GM23248 (cell line): ENCODE results near the gene ANAPC7.

Experiments used
- EZH2 ChIP-seq: fragments of 200-600 bp; sonication (generic); IDR thresholded peaks from 2 replicates; pipeline ENCODE4 v1.6.1; 2018; ENCODE audit warnings: antibody characterized with exemption, mild to moderate bottlenecking; ENCODE audit not compliant: insufficient read depth, poor library complexity, severe bottlenecking
- EZH2phosphoT487 ChIP-seq: fragments of 200-600 bp; sonication (generic); IDR thresholded peaks from 2 replicates; pipeline ENCODE4 v1.6.1; 2018; ENCODE audit warnings: antibody characterized with exemption, moderate library complexity, mild to moderate bottlenecking, low read depth; ENCODE audit not compliant: insufficient read depth

- TF ChIP-seq EZH2 (no peak), EZH2phosphoT487 (no peak)
Measured at GRCh38 chr12:110354172-110354780, 49.2 kb downstream of the ANAPC7 start.
